ENCODE measurements around the gene SUV39H1.

DNA sequence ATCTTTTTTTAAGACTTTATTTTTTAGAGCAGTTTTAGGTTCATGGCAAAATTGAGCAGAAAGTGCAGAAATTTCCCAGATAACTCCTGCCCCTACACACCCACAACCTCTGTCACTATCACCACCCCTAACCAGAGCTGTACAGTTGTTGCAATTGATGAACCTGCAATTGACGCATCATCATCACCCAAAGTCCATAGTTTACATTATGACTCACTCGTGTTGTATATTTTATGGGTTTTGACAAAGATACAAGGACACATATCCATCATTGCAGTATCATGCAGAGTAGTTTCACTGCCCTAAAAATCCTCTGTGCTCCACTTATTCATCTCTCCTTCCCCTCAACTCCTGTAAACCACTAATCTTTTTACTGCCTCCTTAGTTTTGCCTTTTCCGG is 47.4 kb upstream of the SUV39H1 start:
- TF ChIP-seq, protein P1, sequence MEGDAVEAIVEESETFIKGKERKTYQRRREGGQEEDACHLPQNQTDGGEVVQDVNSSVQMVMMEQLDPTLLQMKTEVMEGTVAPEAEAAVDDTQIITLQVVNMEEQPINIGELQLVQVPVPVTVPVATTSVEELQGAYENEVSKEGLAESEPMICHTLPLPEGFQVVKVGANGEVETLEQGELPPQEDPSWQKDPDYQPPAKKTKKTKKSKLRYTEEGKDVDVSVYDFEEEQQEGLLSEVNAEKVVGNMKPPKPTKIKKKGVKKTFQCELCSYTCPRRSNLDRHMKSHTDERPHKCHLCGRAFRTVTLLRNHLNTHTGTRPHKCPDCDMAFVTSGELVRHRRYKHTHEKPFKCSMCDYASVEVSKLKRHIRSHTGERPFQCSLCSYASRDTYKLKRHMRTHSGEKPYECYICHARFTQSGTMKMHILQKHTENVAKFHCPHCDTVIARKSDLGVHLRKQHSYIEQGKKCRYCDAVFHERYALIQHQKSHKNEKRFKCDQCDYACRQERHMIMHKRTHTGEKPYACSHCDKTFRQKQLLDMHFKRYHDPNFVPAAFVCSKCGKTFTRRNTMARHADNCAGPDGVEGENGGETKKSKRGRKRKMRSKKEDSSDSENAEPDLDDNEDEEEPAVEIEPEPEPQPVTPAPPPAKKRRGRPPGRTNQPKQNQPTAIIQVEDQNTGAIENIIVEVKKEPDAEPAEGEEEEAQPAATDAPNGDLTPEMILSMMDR (IDR thresholded peaks at IDR 0.05): no peak
- TF ChIP-seq EZH2 (IDR thresholded peaks at IDR 0.05; ENCODE audit: borderline replicate concordance, insufficient read depth, low read depth, low read length, poor library complexity, severe bottlenecking): no peak
